Measurements from ENCODE around the gene PXMP2.
"Not testable (repeated sequence)": the region's sequence is repeated elsewhere in the genome, so short reads cannot be mapped to it uniquely, and the experiment has no call there.

Gene PXMP2

GRCh38 chr12:132694888-132695287 lies 7.5 kb downstream of the PXMP2 start:
- not testable (repeated sequence) for H3K4ac ChIP-seq (ENCODE audit: low read depth, low read length); H3K4me3 ChIP-seq (ENCODE audit: low read length); H2BK5ac ChIP-seq (ENCODE audit: low read length); H3K23ac ChIP-seq (ENCODE audit: low read length); H3K4me1 ChIP-seq (ENCODE audit: control insufficient read depth, low read depth, low read length); H2BK15ac ChIP-seq (replicated peaks; ENCODE audit: low read depth); H3K79me2 ChIP-seq (ENCODE audit: control insufficient read depth, insufficient read depth, low read length); H4K8ac ChIP-seq (ENCODE audit: low read depth, low read length); H3K27me3 ChIP-seq (ENCODE audit: insufficient read depth, low read length, poor library complexity); H2BK120ac ChIP-seq (ENCODE audit: low read depth, low read length); H3K18ac ChIP-seq (ENCODE audit: low read length); H3K4me2 ChIP-seq (ENCODE audit: low read length); H4K5ac ChIP-seq (ENCODE audit: low read length); H2AK5ac ChIP-seq (ENCODE audit: low read length); H3K36me3 ChIP-seq (ENCODE audit: control insufficient read depth, insufficient read depth, low read length); H3K79me1 ChIP-seq (ENCODE audit: low read length); DNase-seq; H3K9ac ChIP-seq (ENCODE audit: low read length); H3K56ac ChIP-seq (ENCODE audit: low read length); H3K27ac ChIP-seq (ENCODE audit: low read depth, low read length)
- WGBS (ENCODE audit: extremely low coverage, insufficient coverage, low lambda C conversion rate): no CpG with 5 or more reads among the region's 3 CpGs

- H4K8ac ChIP-seq (ENCODE audit: low read depth, low read length): no peak overlapping the region
- DNase-seq: no peak
- no peak overlapping the region for H2BK15ac ChIP-seq (replicated peaks; ENCODE audit: low read depth)
- no peaks in the 10 kb centered on the region for H3K27me3 ChIP-seq (ENCODE audit: insufficient read depth, low read length, poor library complexity)
- no peak overlapping the region for H3K9ac ChIP-seq (ENCODE audit: low read length)
- peaks cover 4% of the 10 kb centered on the region for H3K36me3 ChIP-seq (ENCODE audit: control insufficient read depth, insufficient read depth, low read length)
- no peak overlapping the region for H3K27ac ChIP-seq (ENCODE audit: low read depth, low read length)
- H3K4ac ChIP-seq (ENCODE audit: low read depth, low read length): no peak overlapping the region
- no peak overlapping the region for H4K5ac ChIP-seq (ENCODE audit: low read length)
- no peak overlapping the region for H3K4me2 ChIP-seq (ENCODE audit: low read length)
- WGBS (ENCODE audit: extremely low coverage, insufficient coverage, low lambda C conversion rate): no CpG with 5 or more reads among the region's 12 CpGs
- H3K79me1 ChIP-seq (ENCODE audit: low read length): no peaks in the 10 kb centered on the region
- no peak overlapping the region for H3K56ac ChIP-seq (ENCODE audit: low read length)
- no peak overlapping the region for H3K23ac ChIP-seq (ENCODE audit: low read length)
- H3K79me2 ChIP-seq (ENCODE audit: control insufficient read depth, insufficient read depth, low read length): no peaks in the 10 kb centered on the region
- H3K18ac ChIP-seq (ENCODE audit: low read length): no peak overlapping the region
- H2AK5ac ChIP-seq (ENCODE audit: low read length): no peak overlapping the region
- no peak overlapping the region for H3K4me3 ChIP-seq (ENCODE audit: low read length)
- no peaks in the 10 kb centered on the region for H3K4me1 ChIP-seq (ENCODE audit: control insufficient read depth, low read depth, low read length)
- no peak overlapping the region for H2BK5ac ChIP-seq (ENCODE audit: low read length)
- H2BK120ac ChIP-seq (ENCODE audit: low read depth, low read length): no peak overlapping the region
Measured at GRCh38 chr12:132695431-132695830, 8.0 kb downstream of the PXMP2 start.

GRCh38 chr12:132698341-132698740 lies 11.0 kb downstream of the PXMP2 start:
- H3K9ac ChIP-seq (ENCODE audit: low read length): no peak overlapping the region
- H3K4ac ChIP-seq (ENCODE audit: low read depth, low read length): no peak overlapping the region
- no peak overlapping the region for H3K18ac ChIP-seq (ENCODE audit: low read length)
- no peaks in the 10 kb centered on the region for H3K27me3 ChIP-seq (ENCODE audit: insufficient read depth, low read length, poor library complexity)
- no peak overlapping the region for H3K56ac ChIP-seq (ENCODE audit: low read length)
- H3K4me1 ChIP-seq (ENCODE audit: control insufficient read depth, low read depth, low read length): no peaks in the 10 kb centered on the region
- H3K36me3 ChIP-seq (ENCODE audit: control insufficient read depth, insufficient read depth, low read length): peaks cover 7% of the 10 kb centered on the region
- H2BK120ac ChIP-seq (ENCODE audit: low read depth, low read length): no peak overlapping the region
- H3K79me1 ChIP-seq (ENCODE audit: low read length): no peaks in the 10 kb centered on the region
- H2BK5ac ChIP-seq (ENCODE audit: low read length): no peak overlapping the region
- no peak overlapping the region for H3K23ac ChIP-seq (ENCODE audit: low read length)
- no peak overlapping the region for H3K4me2 ChIP-seq (ENCODE audit: low read length)
- DNase-seq: no peak
- no peak overlapping the region for H2BK15ac ChIP-seq (replicated peaks; ENCODE audit: low read depth)
- H3K4me3 ChIP-seq (ENCODE audit: low read length): no peak overlapping the region
- H4K5ac ChIP-seq (ENCODE audit: low read length): no peak overlapping the region
- WGBS (ENCODE audit: extremely low coverage, insufficient coverage, low lambda C conversion rate): no CpG with 5 or more reads among the region's 5 CpGs
- H2AK5ac ChIP-seq (ENCODE audit: low read length): no peak overlapping the region
- no peak overlapping the region for H3K27ac ChIP-seq (ENCODE audit: low read depth, low read length)
- no peak overlapping the region for H4K8ac ChIP-seq (ENCODE audit: low read depth, low read length)
- no peaks in the 10 kb centered on the region for H3K79me2 ChIP-seq (ENCODE audit: control insufficient read depth, insufficient read depth, low read length)

GRCh38 chr12:132700212-132700822 lies 12.9 kb downstream of the PXMP2 start:
- H3K79me2 ChIP-seq (ENCODE audit: control insufficient read depth, insufficient read depth, low read length): no peaks in the 10 kb centered on the region
- H3K36me3 ChIP-seq (ENCODE audit: control insufficient read depth, insufficient read depth, low read length): peaks cover 7% of the 10 kb centered on the region
- no peak overlapping the region for H3K4me2 ChIP-seq (ENCODE audit: low read length)
- WGBS (ENCODE audit: extremely low coverage, insufficient coverage, low lambda C conversion rate): no CpG with 5 or more reads among the region's 10 CpGs
- H3K27ac ChIP-seq (ENCODE audit: low read depth, low read length): no peak overlapping the region
- no peak overlapping the region for H2AK5ac ChIP-seq (ENCODE audit: low read length)
- no peak overlapping the region for H3K18ac ChIP-seq (ENCODE audit: low read length)
- no peak overlapping the region for H3K4me3 ChIP-seq (ENCODE audit: low read length)
- no peak overlapping the region for H2BK15ac ChIP-seq (replicated peaks; ENCODE audit: low read depth)
- no peak overlapping the region for H4K8ac ChIP-seq (ENCODE audit: low read depth, low read length)
- no peaks in the 10 kb centered on the region for H3K79me1 ChIP-seq (ENCODE audit: low read length)
- no peak overlapping the region for H3K9ac ChIP-seq (ENCODE audit: low read length)
- no peak for DNase-seq
- no peaks in the 10 kb centered on the region for H3K4me1 ChIP-seq (ENCODE audit: control insufficient read depth, low read depth, low read length)
- no peak overlapping the region for H3K4ac ChIP-seq (ENCODE audit: low read depth, low read length)
- no peak overlapping the region for H3K23ac ChIP-seq (ENCODE audit: low read length)
- H3K56ac ChIP-seq (ENCODE audit: low read length): no peak overlapping the region
- no peaks in the 10 kb centered on the region for H3K27me3 ChIP-seq (ENCODE audit: insufficient read depth, low read length, poor library complexity)
- no peak overlapping the region for H4K5ac ChIP-seq (ENCODE audit: low read length)
- H2BK120ac ChIP-seq (ENCODE audit: low read depth, low read length): no peak overlapping the region
- H2BK5ac ChIP-seq (ENCODE audit: low read length): no peak overlapping the region

- H3K79me1 ChIP-seq (ENCODE audit: low read length): no peaks in the 10 kb centered on the region
- H3K23ac ChIP-seq (ENCODE audit: low read length): no peak overlapping the region
- no peak overlapping the region for H2BK15ac ChIP-seq (replicated peaks; ENCODE audit: low read depth)
- no peak overlapping the region for H4K8ac ChIP-seq (ENCODE audit: low read depth, low read length)
- no peak overlapping the region for H3K4me3 ChIP-seq (ENCODE audit: low read length)
- no peak overlapping the region for H3K4me2 ChIP-seq (ENCODE audit: low read length)
- H3K27ac ChIP-seq (ENCODE audit: low read depth, low read length): no peak overlapping the region
- H3K4ac ChIP-seq (ENCODE audit: low read depth, low read length): no peak overlapping the region
- no peak overlapping the region for H2BK5ac ChIP-seq (ENCODE audit: low read length)
- H2BK120ac ChIP-seq (ENCODE audit: low read depth, low read length): no peak overlapping the region
- no peak overlapping the region for H2AK5ac ChIP-seq (ENCODE audit: low read length)
- H3K27me3 ChIP-seq (ENCODE audit: insufficient read depth, low read length, poor library complexity): no peaks in the 10 kb centered on the region
- H3K9ac ChIP-seq (ENCODE audit: low read length): no peak overlapping the region
- H3K4me1 ChIP-seq (ENCODE audit: control insufficient read depth, low read depth, low read length): no peaks in the 10 kb centered on the region
- no peak for DNase-seq
- WGBS (ENCODE audit: extremely low coverage, insufficient coverage, low lambda C conversion rate): no CpG with 5 or more reads among the region's 4 CpGs
- no peak overlapping the region for H4K5ac ChIP-seq (ENCODE audit: low read length)
- peaks cover 4% of the 10 kb centered on the region for H3K36me3 ChIP-seq (ENCODE audit: control insufficient read depth, insufficient read depth, low read length)
- no peak overlapping the region for H3K56ac ChIP-seq (ENCODE audit: low read length)
- H3K79me2 ChIP-seq (ENCODE audit: control insufficient read depth, insufficient read depth, low read length): no peaks in the 10 kb centered on the region
- no peak overlapping the region for H3K18ac ChIP-seq (ENCODE audit: low read length)
Measured at GRCh38 chr12:132702640-132703039, 15.3 kb downstream of the PXMP2 start.

- DNase-seq: no peak
- Histone ChIP-seq H3K4me2 (ENCODE audit: low read length) (no peak overlapping the region), H3K36me3 (ENCODE audit: control insufficient read depth, insufficient read depth, low read length) (peaks cover 4% of the 10 kb centered on the region), H3K27me3 (ENCODE audit: insufficient read depth, low read length, poor library complexity) (no peaks in the 10 kb centered on the region), H2BK5ac (ENCODE audit: low read length) (no peak overlapping the region), H2BK15ac (replicated peaks; ENCODE audit: low read depth) (no peak overlapping the region), H3K18ac (ENCODE audit: low read length) (no peak overlapping the region), H3K9ac (ENCODE audit: low read length) (no peak overlapping the region), H2BK120ac (ENCODE audit: low read depth, low read length) (no peak overlapping the region), H3K4ac (ENCODE audit: low read depth, low read length) (no peak overlapping the region), H3K79me1 (ENCODE audit: low read length) (no peaks in the 10 kb centered on the region), H4K8ac (ENCODE audit: low read depth, low read length) (no peak overlapping the region), H3K27ac (ENCODE audit: low read depth, low read length) (no peak overlapping the region), H4K5ac (ENCODE audit: low read length) (no peak overlapping the region), H3K79me2 (ENCODE audit: control insufficient read depth, insufficient read depth, low read length) (no peaks in the 10 kb centered on the region), H3K23ac (ENCODE audit: low read length) (no peak overlapping the region), H3K56ac (ENCODE audit: low read length) (no peak overlapping the region), H3K4me1 (ENCODE audit: control insufficient read depth, low read depth, low read length) (no peaks in the 10 kb centered on the region), H3K4me3 (ENCODE audit: low read length) (no peak overlapping the region), H2AK5ac (ENCODE audit: low read length) (no peak overlapping the region)
- no CpG with 5 or more reads among the region's 9 CpGs for WGBS (ENCODE audit: extremely low coverage, insufficient coverage, low lambda C conversion rate)
Measured at GRCh38 chr12:132703641-132704040, 16.3 kb downstream of the PXMP2 start.

Measured in mesendoderm (in vitro differentiated cells).